HG02870 (cell line): ENCODE data around the gene UBTF.

Experiments
- ATAC-seq: cut with Tn5 transposase; IDR thresholded peaks from one replicate; pipeline ENCODE4 v1.9.1; 2021; ENCODE audit warnings: mild to moderate bottlenecking, moderate library complexity; ENCODE audit not compliant: unreplicated experiment

UBTF gene

GRCh38 chr17:44214230-44214494 lies 5.3 kb downstream of the UBTF start:
- ATAC-seq, result no peak

GRCh38 chr17:44213403-44214229 lies 5.9 kb downstream of the UBTF start:
- no peak for ATAC-seq

GRCh38 chr17:44212507-44213402 lies 6.7 kb downstream of the UBTF start:
- ATAC-seq, result no peak

GRCh38 chr17:44211281-44212265 lies 7.9 kb downstream of the UBTF start:
- no peak for ATAC-seq

DNA sequence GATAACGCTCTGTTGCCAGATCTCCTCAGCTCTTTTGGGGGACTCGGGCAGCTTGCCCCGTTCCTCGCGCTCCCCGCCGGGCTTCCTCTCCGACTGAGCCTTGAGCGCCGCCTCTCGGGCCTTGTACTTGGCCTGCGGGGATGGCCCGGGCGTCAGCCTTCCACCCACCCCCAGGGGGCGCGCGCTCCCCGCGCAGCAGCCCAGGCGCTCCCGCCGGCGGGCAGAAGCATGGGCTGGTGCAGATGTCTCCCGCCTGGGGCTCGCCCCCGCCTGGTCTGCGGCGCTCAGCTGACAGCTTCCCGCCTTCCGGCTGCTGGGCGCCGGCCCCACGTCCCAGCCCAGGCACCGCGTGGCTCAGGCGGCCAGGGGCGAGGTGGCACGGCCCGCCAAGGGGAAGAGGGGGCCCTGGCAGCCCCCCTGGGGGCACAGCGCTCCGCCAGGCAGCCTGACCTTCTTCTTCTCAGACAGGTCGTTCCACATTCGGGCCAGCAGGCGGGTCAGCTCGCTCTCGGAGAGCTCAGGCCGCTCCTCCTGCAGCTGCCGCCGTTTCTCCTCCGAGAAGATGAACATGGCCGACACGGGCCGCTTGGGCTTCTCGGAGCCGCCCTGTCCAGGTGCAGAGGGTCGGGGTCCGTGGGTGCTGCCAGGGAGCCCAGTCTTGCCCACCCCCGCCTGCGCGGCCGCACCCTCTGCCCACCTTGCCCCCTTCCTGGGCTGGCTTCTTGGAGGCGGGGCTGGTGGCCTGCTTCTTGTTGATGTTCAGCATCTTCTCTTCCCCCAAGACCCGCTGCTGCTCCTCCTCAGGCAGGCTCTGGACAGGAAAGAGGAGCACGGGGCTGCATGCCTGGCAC lies 8.9 kb downstream of the UBTF start:
- ATAC-seq, result no peak

- no peak for ATAC-seq
Measured at GRCh38 chr17:44209786-44210341, 9.6 kb downstream of the UBTF start.

GRCh38 chr17:44207743-44208142 lies 11.7 kb downstream of the UBTF start:
- ATAC-seq, result no peak

- ATAC-seq, result no peak
Measured at GRCh38 chr17:44207319-44207718, 12.2 kb downstream of the UBTF start.

DNA sequence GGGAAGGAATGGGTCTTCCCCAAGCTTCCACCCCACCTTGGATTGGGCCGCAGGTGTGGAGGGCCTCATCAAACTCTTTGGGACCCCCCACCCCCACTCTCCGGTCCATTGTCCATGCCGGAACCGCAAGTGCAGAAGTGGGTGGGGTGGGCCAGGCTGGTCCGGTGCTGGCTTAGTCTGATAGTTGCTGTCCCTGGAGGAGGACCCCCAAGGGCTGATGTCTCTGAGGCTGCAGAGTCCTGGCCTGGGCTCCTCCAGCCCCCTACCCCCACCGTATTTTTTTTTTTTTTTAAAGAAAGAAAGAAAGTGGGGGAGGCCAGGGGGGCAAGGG lies 12.7 kb downstream of the UBTF start:
- no peak for ATAC-seq

- no peak for ATAC-seq
Measured at GRCh38 chr17:44205962-44206824, 13.3 kb downstream of the UBTF start.

DNA sequence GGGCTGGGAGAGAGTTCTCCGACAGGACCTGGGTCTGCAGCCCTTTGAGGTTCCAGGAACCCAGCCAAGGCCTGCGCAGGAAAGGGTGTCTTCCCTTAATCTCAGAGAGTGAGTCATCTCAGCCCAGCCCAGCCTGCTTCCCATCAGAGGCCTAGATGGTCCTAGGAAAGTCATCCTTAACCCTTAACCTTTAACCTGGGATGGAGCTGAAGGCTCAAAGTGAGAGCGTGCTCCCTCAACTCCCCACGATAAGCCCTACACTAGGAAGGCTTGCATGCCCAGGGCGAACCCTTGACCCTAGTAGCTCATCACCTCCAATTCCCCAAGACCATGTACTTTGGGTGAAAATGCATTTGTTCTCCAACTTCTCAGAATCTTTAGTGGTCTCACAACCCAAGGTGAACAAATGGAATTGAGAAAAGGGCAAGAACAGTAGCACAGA lies 15.0 kb downstream of the UBTF start:
- ATAC-seq, result no peak

- no peak for ATAC-seq
Measured at GRCh38 chr17:44203731-44204440, 15.6 kb downstream of the UBTF start.

- ATAC-seq, result no peak
Measured at GRCh38 chr17:44202756-44203155, 16.7 kb downstream of the UBTF start.

GRCh38 chr17:44200478-44201155 lies 18.9 kb downstream of the UBTF start:
- ATAC-seq, result no peak

GRCh38 chr17:44199553-44200477 lies 19.7 kb downstream of the UBTF start, which contains the start of gene ATXN7L3:
TSS of gene ATXN7L3 (minus strand) at chr17:44199884. CDS start at chr17:44198070, 1,814 bp downstream.
- ATAC-seq, result peak; percentile 65

GRCh38 chr17:44198721-44199552 lies 20.5 kb downstream of the UBTF start:
- peak; percentile 12 for ATAC-seq
